Endothelial cell of umbilical vein (primary cell): ENCODE data around the gene UVSSA.

Source experiments
- CTCF ChIP-seq, 2 donors: IDR thresholded peaks; 1 replicate in 1 of 2; 2 replicates in 1 of 2; pipeline ENCODE4 v1.5.1; 2011; ENCODE audit warnings: low read length in 2 of 2, mild to moderate bottlenecking in 2 of 2, moderate library complexity in 2 of 2, control low read depth in 1 of 2, inconsistent platforms in 1 of 2, low read depth in 1 of 2; ENCODE audit not compliant: insufficient read depth in 1 of 2; ENCODE audit errors: extremely low read depth in 1 of 2
- EZH2 ChIP-seq: IDR thresholded peaks from 2 replicates; pipeline ENCODE4 v1.6.1; 2012; ENCODE audit warnings: borderline replicate concordance, low read depth, mild to moderate bottlenecking, moderate library complexity, low read length, inconsistent platforms; ENCODE audit not compliant: severe bottlenecking
- FOS ChIP-seq: IDR thresholded peaks from 2 replicates; pipeline ENCODE4 v1.6.1; 2011; ENCODE audit warnings: mild to moderate bottlenecking, low read length, moderate library complexity, borderline replicate concordance; ENCODE audit not compliant: insufficient read depth
- GATA2 ChIP-seq: IDR thresholded peaks from 2 replicates; pipeline ENCODE4 v1.7.0; 2011; ENCODE audit warnings: low read depth, mild to moderate bottlenecking, moderate library complexity, mixed read lengths, low read length; ENCODE audit not compliant: insufficient read length, insufficient read depth
- JUN ChIP-seq: IDR thresholded peaks from 2 replicates; pipeline ENCODE4 v1.6.1; 2011; ENCODE audit warnings: borderline replicate concordance, low read depth; ENCODE audit not compliant: insufficient read length, insufficient read depth
- MYC ChIP-seq: IDR thresholded peaks from one replicate; pipeline ENCODE4 v1.6.1; 2011; ENCODE audit warnings: mild to moderate bottlenecking, low read depth, low read length
- POLR2A ChIP-seq: IDR thresholded peaks from 2 replicates; pipeline ENCODE4 v1.6.1; 2012; ENCODE audit warnings: low read depth, mild to moderate bottlenecking, control low read depth, low read length
- POLR2AphosphoS5 ChIP-seq: IDR thresholded peaks from 2 replicates; pipeline ENCODE4 v1.6.1; 2012; ENCODE audit warnings: low read depth, mild to moderate bottlenecking, control low read depth, low read length, moderate library complexity; ENCODE audit not compliant: insufficient read depth
- TF ChIP-seq, protein P1 (sequence below): IDR thresholded peaks from 2 replicates; pipeline ENCODE4 v1.6.1; 2011; ENCODE audit not compliant: insufficient read depth, insufficient read length

GRCh38 chr4:1377606-1378261, 30.7 kb downstream of the UVSSA start:
- TF ChIP-seq POLR2AphosphoS5 (no peak), CTCF (IDR thresholded peaks at IDR 0.05; ENCODE audit: extremely low read depth in 1 of 2, insufficient read depth in 1 of 2, low read depth in 1 of 2, low read length in 2 of 2) (no peak), EZH2 (no peak), POLR2A (no peak), MYC (no peak), JUN (no peak), GATA2 (no peak), FOS (no peak)
- TF ChIP-seq, protein P1, sequence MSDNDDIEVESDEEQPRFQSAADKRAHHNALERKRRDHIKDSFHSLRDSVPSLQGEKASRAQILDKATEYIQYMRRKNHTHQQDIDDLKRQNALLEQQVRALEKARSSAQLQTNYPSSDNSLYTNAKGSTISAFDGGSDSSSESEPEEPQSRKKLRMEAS, result no peak
